B cell (primary cell): ENCODE measurements around the gene L3MBTL3.

Source experiments
- EZH2 ChIP-seq: IDR thresholded peaks from 2 replicates; pipeline ENCODE4 v1.6.1; 2012; ENCODE audit warnings: borderline replicate concordance, low read depth, mild to moderate bottlenecking, moderate library complexity, low read length; ENCODE audit not compliant: insufficient read depth, poor library complexity, severe bottlenecking
- TF ChIP-seq, protein P1 (sequence below): fragments of 200-600 bp; IDR thresholded peaks from one replicate; pipeline ENCODE4 v1.8.0; 2022; ENCODE audit warnings: antibody characterized with exemption, mild to moderate bottlenecking

DNA sequence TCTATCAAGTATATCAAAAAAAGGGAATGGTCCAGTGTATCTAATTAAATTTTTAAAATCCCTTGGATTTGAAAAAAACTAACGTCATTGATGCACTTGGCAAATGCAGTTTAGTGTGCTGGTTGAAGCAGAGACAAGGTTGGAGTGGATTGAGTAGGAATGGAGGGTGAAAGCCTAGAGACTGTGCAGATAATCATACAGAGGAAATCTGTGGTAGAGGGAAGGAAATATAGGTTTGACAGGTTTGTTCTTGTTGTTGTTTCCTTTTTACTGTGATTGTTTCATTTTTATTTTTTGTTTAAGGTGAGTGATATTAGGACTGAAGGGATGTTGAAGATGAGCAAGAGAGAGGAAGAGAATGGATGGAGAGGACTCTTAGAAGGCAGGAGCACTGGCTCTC lies 29.0 kb upstream of the L3MBTL3 start:
- TF ChIP-seq EZH2, result no peak
- TF ChIP-seq, protein P1, sequence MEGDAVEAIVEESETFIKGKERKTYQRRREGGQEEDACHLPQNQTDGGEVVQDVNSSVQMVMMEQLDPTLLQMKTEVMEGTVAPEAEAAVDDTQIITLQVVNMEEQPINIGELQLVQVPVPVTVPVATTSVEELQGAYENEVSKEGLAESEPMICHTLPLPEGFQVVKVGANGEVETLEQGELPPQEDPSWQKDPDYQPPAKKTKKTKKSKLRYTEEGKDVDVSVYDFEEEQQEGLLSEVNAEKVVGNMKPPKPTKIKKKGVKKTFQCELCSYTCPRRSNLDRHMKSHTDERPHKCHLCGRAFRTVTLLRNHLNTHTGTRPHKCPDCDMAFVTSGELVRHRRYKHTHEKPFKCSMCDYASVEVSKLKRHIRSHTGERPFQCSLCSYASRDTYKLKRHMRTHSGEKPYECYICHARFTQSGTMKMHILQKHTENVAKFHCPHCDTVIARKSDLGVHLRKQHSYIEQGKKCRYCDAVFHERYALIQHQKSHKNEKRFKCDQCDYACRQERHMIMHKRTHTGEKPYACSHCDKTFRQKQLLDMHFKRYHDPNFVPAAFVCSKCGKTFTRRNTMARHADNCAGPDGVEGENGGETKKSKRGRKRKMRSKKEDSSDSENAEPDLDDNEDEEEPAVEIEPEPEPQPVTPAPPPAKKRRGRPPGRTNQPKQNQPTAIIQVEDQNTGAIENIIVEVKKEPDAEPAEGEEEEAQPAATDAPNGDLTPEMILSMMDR, result no peak
